Measurements from ENCODE around the gene CTCFL. TPM values are rescaled to one million over a fixed set of nuclear protein-coding genes. Genes with fewer than 3 reads are reported as not detected.

The CTCFL gene
- total RNA-seq, 2 experiments from 2014 or later: 0.63 TPM; not detected in 1

DNA sequence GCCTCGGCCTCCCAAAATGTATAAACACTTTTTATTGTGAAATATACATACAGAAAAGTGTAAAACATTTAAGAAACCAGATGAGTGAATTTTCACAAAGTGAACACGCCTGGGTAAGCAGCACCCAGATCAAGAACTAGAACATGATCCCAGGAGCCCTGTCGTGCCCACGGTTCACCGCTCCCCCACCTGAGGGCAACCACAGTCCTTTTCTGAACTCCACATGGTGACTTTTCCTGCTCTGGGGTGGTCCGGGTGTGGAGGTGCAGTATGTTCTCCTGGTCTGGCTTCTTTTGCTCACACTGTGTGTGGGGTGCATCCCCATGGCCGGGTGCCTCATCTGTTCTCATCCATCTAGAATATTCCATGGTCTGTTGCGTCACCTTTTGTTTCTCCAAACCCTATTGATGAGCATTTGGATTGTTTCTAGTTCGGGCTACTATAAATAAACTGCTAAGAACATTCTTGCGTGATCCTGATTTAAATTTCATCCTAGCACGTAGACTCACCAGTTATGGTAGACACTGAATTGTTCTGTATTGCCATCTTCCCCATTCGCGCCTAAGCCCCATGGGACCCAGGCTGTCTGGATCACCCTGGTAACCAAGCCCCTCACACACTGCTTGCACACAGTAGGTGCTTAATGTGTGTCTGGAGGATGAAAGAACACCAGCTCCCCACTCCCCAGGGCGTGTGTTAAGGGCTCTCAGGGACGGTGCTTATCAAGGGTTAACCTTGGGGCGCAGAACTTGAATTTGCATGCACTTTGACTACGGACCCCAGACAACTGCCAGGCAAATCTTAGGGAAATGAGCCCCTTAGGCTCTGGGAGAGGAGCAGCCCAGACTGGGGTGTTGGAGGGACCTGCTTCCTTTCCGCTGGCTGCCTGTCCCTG lies 56.2 kb downstream of the CTCFL start:
- peak overlapping the region; percentile 72 for H3K4me3 ChIP-seq (ENCODE audit: low read depth, low read length, poor library complexity, severe bottlenecking)
- no peaks in the 10 kb centered on the region for H4K20me1 ChIP-seq (ENCODE audit: insufficient read depth, low read length)
- ChIA-PET POLR2A (interaction anchor here (1.2 to 7.1 kb wide), 9 partner anchors 12 to 153 kb away, joined by 3 to 92 read pairs (median 9); no protein-coding TSS in a partner anchor), CTCF (ENCODE audit: unreplicated experiment) (interaction anchor here (1.5 kb wide), 1 partner anchor 34 kb away, joined by 7 read pairs; no protein-coding TSS in a partner anchor)
- DNase-seq (ENCODE audit: low spot score): peak; percentile 85
- peaks cover 100% of the 10 kb centered on the region for H3K4me1 ChIP-seq (ENCODE audit: insufficient read depth, low read length, poor library complexity, severe bottlenecking)
- no peak overlapping the region for H2AFZ ChIP-seq (ENCODE audit: low read length)
- peaks cover 2% of the 10 kb centered on the region; the same call in 1 of the 2 replicates for H3K79me2 ChIP-seq (ENCODE audit: insufficient read depth, low read depth, low read length)
- intact Hi-C loops (cut with micrococcal nuclease; ENCODE audit: unreplicated experiment): loop anchor here (1.0 kb wide), 1 partner anchor 27 kb away; no protein-coding TSS in a partner anchor
- peaks cover 7% of the 10 kb centered on the region; the same call in 1 of the 2 replicates for H3K9me3 ChIP-seq (ENCODE audit: low read length)
- peak overlapping the region; percentile 99 for H3K27ac ChIP-seq (ENCODE audit: low read depth, low read length, poor library complexity, severe bottlenecking)
- H3K4me2 ChIP-seq (ENCODE audit: low read length): peak overlapping the region; percentile 98
- TF ChIP-seq, protein P1, sequence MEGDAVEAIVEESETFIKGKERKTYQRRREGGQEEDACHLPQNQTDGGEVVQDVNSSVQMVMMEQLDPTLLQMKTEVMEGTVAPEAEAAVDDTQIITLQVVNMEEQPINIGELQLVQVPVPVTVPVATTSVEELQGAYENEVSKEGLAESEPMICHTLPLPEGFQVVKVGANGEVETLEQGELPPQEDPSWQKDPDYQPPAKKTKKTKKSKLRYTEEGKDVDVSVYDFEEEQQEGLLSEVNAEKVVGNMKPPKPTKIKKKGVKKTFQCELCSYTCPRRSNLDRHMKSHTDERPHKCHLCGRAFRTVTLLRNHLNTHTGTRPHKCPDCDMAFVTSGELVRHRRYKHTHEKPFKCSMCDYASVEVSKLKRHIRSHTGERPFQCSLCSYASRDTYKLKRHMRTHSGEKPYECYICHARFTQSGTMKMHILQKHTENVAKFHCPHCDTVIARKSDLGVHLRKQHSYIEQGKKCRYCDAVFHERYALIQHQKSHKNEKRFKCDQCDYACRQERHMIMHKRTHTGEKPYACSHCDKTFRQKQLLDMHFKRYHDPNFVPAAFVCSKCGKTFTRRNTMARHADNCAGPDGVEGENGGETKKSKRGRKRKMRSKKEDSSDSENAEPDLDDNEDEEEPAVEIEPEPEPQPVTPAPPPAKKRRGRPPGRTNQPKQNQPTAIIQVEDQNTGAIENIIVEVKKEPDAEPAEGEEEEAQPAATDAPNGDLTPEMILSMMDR (conservative IDR thresholded peaks at IDR 0.05; ENCODE audit: low read length): peak; percentile 36; the same call in 1 of the 2 replicates
- no peak for TF ChIP-seq EZH2phosphoT487 (IDR thresholded peaks at IDR 0.05; ENCODE audit: borderline replicate concordance, low read depth, low read length)
- TSS peak; percentile 73 for BruUV-seq (replicated peaks)
- peaks cover 6% of the 10 kb centered on the region; the same call in 1 of the 2 replicates for H3K36me3 ChIP-seq (ENCODE audit: insufficient read depth, low read length)
- no peaks in the 10 kb centered on the region for H3K9me2 ChIP-seq (ENCODE audit: insufficient read depth, low read length)

DNA sequence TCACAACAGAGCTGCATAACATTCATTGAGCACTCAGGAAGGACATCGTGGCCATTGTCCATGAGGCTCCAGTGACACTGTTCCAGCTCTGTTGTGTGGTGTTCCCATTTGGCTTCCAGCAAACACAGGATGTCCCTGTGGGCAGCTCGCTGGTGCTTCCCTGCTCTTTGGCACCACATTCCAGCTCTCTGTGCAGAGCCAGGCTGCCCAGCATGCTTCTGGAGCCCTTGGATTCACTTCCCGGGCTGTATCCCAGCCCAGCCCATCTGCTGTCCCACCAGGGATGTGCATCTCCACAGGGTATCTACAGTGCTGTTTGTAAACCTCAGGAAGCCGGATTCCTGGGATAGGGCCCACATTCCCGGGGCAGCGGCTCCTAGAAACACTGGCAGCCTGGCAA lies 57.2 kb downstream of the CTCFL start:
- peak overlapping the region; percentile 99 for H3K27ac ChIP-seq (ENCODE audit: low read depth, low read length, poor library complexity, severe bottlenecking)
- H3K36me3 ChIP-seq (ENCODE audit: insufficient read depth, low read length): peaks cover 6% of the 10 kb centered on the region; the same call in 1 of the 2 replicates
- no peaks in the 10 kb centered on the region for H3K79me2 ChIP-seq (ENCODE audit: insufficient read depth, low read depth, low read length)
- DNase-seq (ENCODE audit: low spot score): no peak
- peak overlapping the region; percentile 98 for H3K4me2 ChIP-seq (ENCODE audit: low read length)
- H3K4me1 ChIP-seq (ENCODE audit: insufficient read depth, low read length, poor library complexity, severe bottlenecking): peaks cover 96% of the 10 kb centered on the region
- ChIA-PET CTCF (ENCODE audit: unreplicated experiment) (interaction anchor here (0.9 to 1.2 kb wide), 2 partner anchors 13 to 29 kb away, joined by 3 to 4 read pairs; no protein-coding TSS in a partner anchor), POLR2A (interaction anchor here (0.8 to 7.1 kb wide), 4 partner anchors 13 to 78 kb away, joined by 3 to 92 read pairs (median 4); no protein-coding TSS in a partner anchor)
- H3K4me3 ChIP-seq (ENCODE audit: low read depth, low read length, poor library complexity, severe bottlenecking): peak overlapping the region; percentile 72
- no TSS peak for BruUV-seq (replicated peaks)
- intact Hi-C loops (cut with micrococcal nuclease; ENCODE audit: unreplicated experiment): no loop called here
- H3K9me2 ChIP-seq (ENCODE audit: insufficient read depth, low read length): no peaks in the 10 kb centered on the region
- H3K9me3 ChIP-seq (ENCODE audit: low read length): peaks cover 7% of the 10 kb centered on the region; the same call in 1 of the 2 replicates
- no peaks in the 10 kb centered on the region for H4K20me1 ChIP-seq (ENCODE audit: insufficient read depth, low read length)
- H2AFZ ChIP-seq (ENCODE audit: low read length): no peak overlapping the region; the same call in 1 of the 2 replicates
- TF ChIP-seq, protein P1 (conservative IDR thresholded peaks at IDR 0.05; ENCODE audit: low read length): no peak
- no peak for TF ChIP-seq EZH2phosphoT487 (IDR thresholded peaks at IDR 0.05; ENCODE audit: borderline replicate concordance, low read depth, low read length)

Measured in OCI-LY7 (cell line).